MG63 (cell line): Measurements from ENCODE around the gene TEKT5. TPM values are rescaled to one million over a fixed set of nuclear protein-coding genes. Genes with fewer than 3 reads are reported as not detected.
"Not testable (repeated sequence)": the region's sequence is repeated elsewhere in the genome, so short reads cannot be mapped to it uniquely, and the experiment has no call there.

Source experiments
- DNase-seq: peaks from one replicate; pipeline ENCODE4 v3.0.0-alpha.2; 2020
- H3K27me3 ChIP-seq: fragments of 250-450 bp; sonication (Bioruptor Pico); 2 replicates; pipeline ENCODE4 v1.5.1; 2020; ENCODE audit warnings: mild to moderate bottlenecking, moderate library complexity
- H3K36me3 ChIP-seq: fragments of 250-450 bp; sonication (Bioruptor Pico); 2 replicates; pipeline ENCODE4 v1.5.1; 2020; ENCODE audit warnings: mild to moderate bottlenecking, moderate library complexity
- H3K4me3 ChIP-seq: fragments of 250-450 bp; sonication (Bioruptor Pico); 2 replicates; pipeline ENCODE4 v1.5.1; 2020; ENCODE audit warnings: mild to moderate bottlenecking, moderate library complexity
- H3K9me3 ChIP-seq: fragments of 250-450 bp; sonication (Bioruptor Pico); 2 replicates; pipeline ENCODE4 v1.5.1; 2020; ENCODE audit warnings: mild to moderate bottlenecking, moderate library complexity
- total RNA-seq: library from RNA; depleted of rRNA; stranded (reverse); fragments of >200 nt; shearing (Covaris generic); gene quantifications from 2 replicates; pipeline ENCODE4 v1.2.3, GENCODE V29; 2014; ENCODE audit warnings: low replicate concordance; rRNA removed

TEKT5 gene
- not detected in 2 replicates for total RNA-seq

- no peak for DNase-seq
- Histone ChIP-seq H3K4me3 (no peak within 1 kb of the TSS), H3K27me3 (no peaks in the 10 kb centered on the region), H3K9me3 (no peaks in the 10 kb centered on the region), H3K36me3 (no peaks in the 10 kb centered on the region)
Measured at GRCh38 chr16:10694830-10695229, at the start of gene TEKT5. TEKT5 (minus strand) TSS chr16:10694930; CDS start chr16:10694873, 57 bp downstream.

- Histone ChIP-seq H3K4me3 (peak within 1 kb of the TSS; percentile 79), H3K27me3 (no peaks in the 10 kb centered on the region), H3K36me3 (peaks cover 19% of the 10 kb centered on the region), H3K9me3 (no peaks in the 10 kb centered on the region)
- peak; percentile 99 for DNase-seq
Measured at GRCh38 chr16:10743610-10744369, 49.1 kb upstream of the TEKT5 start, which contains the start of gene NUBP1. NUBP1 (plus strand) TSS chr16:10743842; CDS start chr16:10743864, 22 bp downstream.

GRCh38 chr16:10743227-10743609, 48.5 kb upstream of the TEKT5 start:
- peaks cover 13% of the 10 kb centered on the region for H3K36me3 ChIP-seq
- H3K9me3 ChIP-seq = no peaks in the 10 kb centered on the region
- H3K4me3 ChIP-seq = peak overlapping the region; percentile 79
- DNase-seq = no peak
- no peaks in the 10 kb centered on the region for H3K27me3 ChIP-seq

- peak; percentile 33 for DNase-seq
- Histone ChIP-seq H3K4me3 (no peak overlapping the region), H3K27me3 (no peaks in the 10 kb centered on the region), H3K36me3 (peaks cover 1% of the 10 kb centered on the region; the same call in 1 of the 2 replicates), H3K9me3 (no peaks in the 10 kb centered on the region)
Measured at GRCh38 chr16:10741844-10742243, 47.1 kb upstream of the TEKT5 start.

- not testable (repeated sequence) for H3K9me3 ChIP-seq, H3K27me3 ChIP-seq, DNase-seq, H3K4me3 ChIP-seq, H3K36me3 ChIP-seq
Measured at GRCh38 chr16:10741249-10741648, 46.5 kb upstream of the TEKT5 start.

GRCh38 chr16:10740845-10741208, 46.1 kb upstream of the TEKT5 start:
- H3K27me3 ChIP-seq = no peaks in the 10 kb centered on the region
- no peaks in the 10 kb centered on the region; the same call in 1 of the 2 replicates for H3K36me3 ChIP-seq
- H3K9me3 ChIP-seq = no peaks in the 10 kb centered on the region
- H3K4me3 ChIP-seq = no peak overlapping the region
- no peak for DNase-seq

- Histone ChIP-seq H3K36me3 (no peaks in the 10 kb centered on the region), H3K27me3 (no peaks in the 10 kb centered on the region), H3K9me3 (no peaks in the 10 kb centered on the region), H3K4me3 (no peak overlapping the region)
- DNase-seq = no peak
Measured at GRCh38 chr16:10740000-10740844, 45.5 kb upstream of the TEKT5 start.

- H3K4me3 ChIP-seq = no peak overlapping the region
- peak; percentile 84 for DNase-seq
- H3K27me3 ChIP-seq = no peaks in the 10 kb centered on the region
Measured at GRCh38 chr16:10738231-10739077, 43.7 kb upstream of the TEKT5 start.

GRCh38 chr16:10737068-10737625, 42.4 kb upstream of the TEKT5 start:
- no peaks in the 10 kb centered on the region for H3K27me3 ChIP-seq
- peak; percentile 42 for DNase-seq
- no peaks in the 10 kb centered on the region for H3K36me3 ChIP-seq
- H3K9me3 ChIP-seq = peaks cover 6% of the 10 kb centered on the region
- H3K4me3 ChIP-seq = no peak overlapping the region

More at GRCh38 chr16:10738231-10739077, 43.7 kb upstream of the TEKT5 start:
- H3K9me3 ChIP-seq = peaks cover 2% of the 10 kb centered on the region; the same call in 1 of the 2 replicates
- no peaks in the 10 kb centered on the region for H3K36me3 ChIP-seq

GRCh38 chr16:10731790-10732189, 37.1 kb upstream of the TEKT5 start:
- no peak overlapping the region for H3K4me3 ChIP-seq
- no peak for DNase-seq

GRCh38 chr16:10729104-10730048, 34.6 kb upstream of the TEKT5 start:
- no peaks in the 10 kb centered on the region; the same call in 1 of the 2 replicates for H3K27me3 ChIP-seq
- DNase-seq = peak; percentile 83
- no peaks in the 10 kb centered on the region for H3K36me3 ChIP-seq
- no peak overlapping the region for H3K4me3 ChIP-seq
- H3K9me3 ChIP-seq = peaks cover 6% of the 10 kb centered on the region

More at GRCh38 chr16:10731790-10732189, 37.1 kb upstream of the TEKT5 start:
- H3K9me3 ChIP-seq = peaks cover 6% of the 10 kb centered on the region
- H3K27me3 ChIP-seq = no peaks in the 10 kb centered on the region
- no peaks in the 10 kb centered on the region for H3K36me3 ChIP-seq

- Histone ChIP-seq H3K9me3 (peaks cover 2% of the 10 kb centered on the region), H3K4me3 (no peak overlapping the region), H3K27me3 (no peaks in the 10 kb centered on the region; the same call in 1 of the 2 replicates), H3K36me3 (no peaks in the 10 kb centered on the region)
- no peak for DNase-seq
Measured at GRCh38 chr16:10728003-10728887, 33.5 kb upstream of the TEKT5 start.

- DNase-seq = no peak
- Histone ChIP-seq H3K36me3 (no peaks in the 10 kb centered on the region), H3K9me3 (no peaks in the 10 kb centered on the region), H3K27me3 (peaks cover 6% of the 10 kb centered on the region), H3K4me3 (no peak overlapping the region)
Measured at GRCh38 chr16:10708969-10709368, 14.2 kb upstream of the TEKT5 start.

GRCh38 chr16:10699756-10700155, 5.0 kb upstream of the TEKT5 start:
- Histone ChIP-seq H3K36me3 (no peaks in the 10 kb centered on the region), H3K9me3 (no peaks in the 10 kb centered on the region), H3K27me3 (no peaks in the 10 kb centered on the region; the same call in 1 of the 2 replicates), H3K4me3 (no peak overlapping the region)
- DNase-seq = no peak
